ENCODE results near the gene RCC2.
"Not testable (repeated sequence)": the region's sequence is repeated elsewhere in the genome, so short reads cannot be mapped to it uniquely, and the experiment has no call there.

RCC2 gene

GRCh38 chr1:17439250-17440073 is at the start of gene RCC2:
Gene RCC2, minus strand, starts transcription at chr1:17439677. Its CDS starts 1,163 bp downstream, at chr1:17438514.
- in situ Hi-C loops (cut with MboI; ENCODE audit: low sequenced_read_pairs) = no loop called here

GRCh38 chr1:17486242-17486641 is 46.8 kb upstream of the RCC2 start:
- in situ Hi-C loops (cut with MboI; ENCODE audit: low sequenced_read_pairs) = no loop called here

GRCh38 chr1:17485281-17485680 is 45.8 kb upstream of the RCC2 start:
- in situ Hi-C loops (cut with MboI; ENCODE audit: low sequenced_read_pairs) = no loop called here

GRCh38 chr1:17481981-17482380 is 42.5 kb upstream of the RCC2 start:
- in situ Hi-C loops (cut with MboI; ENCODE audit: low sequenced_read_pairs) = not testable (repeated sequence)

GRCh38 chr1:17480846-17481245 is 41.4 kb upstream of the RCC2 start:
- in situ Hi-C loops (cut with MboI; ENCODE audit: low sequenced_read_pairs) = no loop called here

GRCh38 chr1:17475752-17476151 is 36.3 kb upstream of the RCC2 start:
- in situ Hi-C loops (cut with MboI; ENCODE audit: low sequenced_read_pairs) = no loop called here

- in situ Hi-C loops (cut with MboI; ENCODE audit: low sequenced_read_pairs) = not testable (repeated sequence)
These were observed 35.5 kb upstream of the RCC2 start for GRCh38 chr1:17474836-17475555.

GRCh38 chr1:17472814-17473213 is 33.3 kb upstream of the RCC2 start:
- in situ Hi-C loops (cut with MboI; ENCODE audit: low sequenced_read_pairs) = no loop called here

GRCh38 chr1:17471393-17471792 is 31.9 kb upstream of the RCC2 start:
- in situ Hi-C loops (cut with MboI; ENCODE audit: low sequenced_read_pairs) = no loop called here

GRCh38 chr1:17470021-17470799 is 30.7 kb upstream of the RCC2 start:
- in situ Hi-C loops (cut with MboI; ENCODE audit: low sequenced_read_pairs) = no loop called here

- in situ Hi-C loops (cut with MboI; ENCODE audit: low sequenced_read_pairs) = not testable (repeated sequence)
These were observed 29.1 kb upstream of the RCC2 start for GRCh38 chr1:17468357-17469265.

GRCh38 chr1:17466359-17466758 is 26.9 kb upstream of the RCC2 start:
- in situ Hi-C loops (cut with MboI; ENCODE audit: low sequenced_read_pairs) = no loop called here

GRCh38 chr1:17465228-17465627 is 25.8 kb upstream of the RCC2 start:
- in situ Hi-C loops (cut with MboI; ENCODE audit: low sequenced_read_pairs) = no loop called here

- in situ Hi-C loops (cut with MboI; ENCODE audit: low sequenced_read_pairs) = no loop called here
These were observed 24.5 kb upstream of the RCC2 start for GRCh38 chr1:17463991-17464390.

GRCh38 chr1:17462669-17463068 is 23.2 kb upstream of the RCC2 start:
- in situ Hi-C loops (cut with MboI; ENCODE audit: low sequenced_read_pairs) = no loop called here

- in situ Hi-C loops (cut with MboI; ENCODE audit: low sequenced_read_pairs) = no loop called here
These were observed 20.7 kb upstream of the RCC2 start for GRCh38 chr1:17460219-17460618.

- in situ Hi-C loops (cut with MboI; ENCODE audit: low sequenced_read_pairs) = no loop called here
These were observed 19.3 kb upstream of the RCC2 start for GRCh38 chr1:17458794-17459193.

GRCh38 chr1:17452686-17453085 is 13.2 kb upstream of the RCC2 start:
- in situ Hi-C loops (cut with MboI; ENCODE audit: low sequenced_read_pairs) = no loop called here

GRCh38 chr1:17452203-17452602 is 12.7 kb upstream of the RCC2 start:
- in situ Hi-C loops (cut with MboI; ENCODE audit: low sequenced_read_pairs) = not testable (repeated sequence)

- in situ Hi-C loops (cut with MboI; ENCODE audit: low sequenced_read_pairs) = no loop called here
These were observed 12.3 kb upstream of the RCC2 start for GRCh38 chr1:17451731-17452130.
